NCI-H510A treated with DMSO at 0.1 percent for 48 hours (cell line): ENCODE data around the gene SNAI3.

Experiments used
- DNase-seq: peaks from one replicate; lab custom pipeline; 2025; lab: John Stamatoyannopoulos, UW

SNAI3 gene

GRCh38 chr16:88651276-88651988, 34.9 kb downstream of the SNAI3 start:
- DNase-seq: peak; percentile 75

GRCh38 chr16:88650749-88651275, 35.5 kb downstream of the SNAI3 start, which contains the start of gene CYBA:
Gene CYBA, minus strand, starts transcription at chr16:88651053. Its CDS starts 40 bp downstream, at chr16:88651013.
- peak; percentile 21 for DNase-seq

GRCh38 chr16:88649924-88650748, 36.2 kb downstream of the SNAI3 start:
- peak; percentile 33 for DNase-seq

GRCh38 chr16:88649195-88649923, 36.9 kb downstream of the SNAI3 start:
- peak; percentile 26 for DNase-seq

GRCh38 chr16:88647178-88648070, 38.9 kb downstream of the SNAI3 start:
- DNase-seq: no peak

GRCh38 chr16:88646345-88647034, 39.8 kb downstream of the SNAI3 start:
- DNase-seq: no peak

GRCh38 chr16:88645941-88646340, 40.4 kb downstream of the SNAI3 start:
- no peak for DNase-seq

GRCh38 chr16:88645455-88645854, 40.9 kb downstream of the SNAI3 start:
- DNase-seq: no peak

- DNase-seq: no peak
Measured at GRCh38 chr16:88643644-88643932, 42.7 kb downstream of the SNAI3 start.

- DNase-seq: no peak
Measured at GRCh38 chr16:88642881-88643643, 43.2 kb downstream of the SNAI3 start.

- no peak for DNase-seq
Measured at GRCh38 chr16:88640498-88641247, 45.6 kb downstream of the SNAI3 start.

GRCh38 chr16:88640039-88640495, 46.2 kb downstream of the SNAI3 start:
- no peak for DNase-seq

GRCh38 chr16:88639231-88640038, 46.9 kb downstream of the SNAI3 start:
- DNase-seq: peak; percentile 37

- peak; percentile 78 for DNase-seq
Measured at GRCh38 chr16:88638323-88639230, 47.7 kb downstream of the SNAI3 start, which contains the start of gene IL17C. Gene IL17C, plus strand, starts transcription at chr16:88638572. Its CDS starts 70 bp downstream, at chr16:88638642.

- DNase-seq: no peak
Measured at GRCh38 chr16:88636488-88637265, 49.6 kb downstream of the SNAI3 start.

- no peak for DNase-seq
Measured at GRCh38 chr16:88635671-88636319, 50.5 kb downstream of the SNAI3 start.
